H9 (cell line): ENCODE measurements around the gene CCDC192. TPM values are rescaled to one million over a fixed set of nuclear protein-coding genes. Genes with fewer than 3 reads are reported as not detected.

Experiments used
- DNase-seq: peaks from one replicate; pipeline ENCODE4 v3.0.0-alpha.2; 2017
- H2AFZ ChIP-seq: one replicate; pipeline ENCODE4 v1.6.1; 2013; ENCODE audit warnings: mild to moderate bottlenecking, low read length, control low read depth, moderate library complexity
- H2AK5ac ChIP-seq: 2 replicates; pipeline ENCODE4 v1.6.1; 2013; ENCODE audit warnings: low read length, control low read depth, mixed read lengths; ENCODE audit not compliant: insufficient read length
- H2BK120ac ChIP-seq: one replicate; pipeline ENCODE4 v1.6.1; 2013; ENCODE audit warnings: low read depth, mild to moderate bottlenecking, low read length, control low read depth, inconsistent platforms; ENCODE audit not compliant: poor library complexity, severe bottlenecking
- H2BK12ac ChIP-seq: 2 replicates; pipeline ENCODE4 v1.6.1; 2013; ENCODE audit warnings: low read length, control low read depth, mixed read lengths, low read depth; ENCODE audit not compliant: insufficient read length
- H2BK15ac ChIP-seq: 2 replicates; pipeline ENCODE4 v1.6.1; 2013; ENCODE audit warnings: low read depth, low read length, control low read depth
- H2BK20ac ChIP-seq: one replicate; pipeline ENCODE4 v1.6.1; 2013; ENCODE audit warnings: low read depth, mild to moderate bottlenecking, low read length, control low read depth, inconsistent platforms; ENCODE audit not compliant: poor library complexity, severe bottlenecking
- H2BK5ac ChIP-seq: 2 replicates; pipeline ENCODE4 v1.6.1; 2013; ENCODE audit warnings: low read length, control low read depth, mixed read lengths; ENCODE audit not compliant: insufficient read length
- H3K14ac ChIP-seq: 2 replicates; pipeline ENCODE4 v1.6.1; 2013; ENCODE audit warnings: low read length, control low read depth; ENCODE audit not compliant: insufficient read depth
- H3K18ac ChIP-seq: 2 replicates; pipeline ENCODE4 v1.6.1; 2013; ENCODE audit warnings: low read depth, mild to moderate bottlenecking, mixed read lengths, low read length, control low read depth; ENCODE audit not compliant: insufficient read length
- H3K23ac ChIP-seq: 2 replicates; pipeline ENCODE4 v1.6.1; 2013; ENCODE audit warnings: low read length, control low read depth, mixed read lengths, low read depth; ENCODE audit not compliant: insufficient read length
- H3K23me2 ChIP-seq: 2 replicates; pipeline ENCODE4 v1.6.1; 2013; ENCODE audit warnings: low read depth, mild to moderate bottlenecking, mixed read lengths, low read length, control low read depth; ENCODE audit not compliant: insufficient read length, poor library complexity, severe bottlenecking
- H3K27ac ChIP-seq: 2 replicates; pipeline ENCODE4 v1.5.1; 2013; ENCODE audit warnings: low read length, control low read depth, mixed read lengths, low read depth; ENCODE audit not compliant: insufficient read length
- H3K27me3 ChIP-seq: 2 replicates; pipeline ENCODE4 v1.6.1; 2013; ENCODE audit warnings: low read length, control low read depth, inconsistent platforms; ENCODE audit not compliant: insufficient read depth
- H3K4ac ChIP-seq: 2 replicates; pipeline ENCODE4 v1.6.1; 2013; ENCODE audit warnings: low read depth, mild to moderate bottlenecking, control low read depth, inconsistent platforms, low read length, moderate library complexity
- H3K4me1 ChIP-seq: 2 replicates; pipeline ENCODE4 v1.6.1; 2013; ENCODE audit warnings: low read length, control low read depth, inconsistent platforms; ENCODE audit not compliant: insufficient read depth
- H3K4me2 ChIP-seq: 2 replicates; pipeline ENCODE4 v1.6.1; 2013; ENCODE audit warnings: low read length, control low read depth, mixed read lengths; ENCODE audit not compliant: insufficient read length, insufficient read depth
- H3K56ac ChIP-seq: 2 replicates; pipeline ENCODE4 v1.6.1; 2013; ENCODE audit warnings: low read depth, mild to moderate bottlenecking, mixed read lengths, low read length, control low read depth; ENCODE audit not compliant: insufficient read length
- H3K79me1 ChIP-seq: 2 replicates; pipeline ENCODE4 v1.6.1; 2013; ENCODE audit warnings: low read depth, mild to moderate bottlenecking, moderate library complexity, low read length, control low read depth, inconsistent platforms; ENCODE audit not compliant: insufficient read depth, poor library complexity, severe bottlenecking
- H3K79me2 ChIP-seq: 2 replicates; pipeline ENCODE4 v1.6.1; 2013; ENCODE audit warnings: low read length, control low read depth, inconsistent platforms; ENCODE audit not compliant: insufficient read depth
- H3K9ac ChIP-seq: 2 replicates; pipeline ENCODE4 v1.6.1; 2013; ENCODE audit warnings: low read length, control low read depth, mixed read lengths; ENCODE audit not compliant: insufficient read length; ENCODE audit errors: extremely low read depth
- H3K9me3 ChIP-seq: one replicate; pipeline ENCODE4 v1.6.1; 2013; ENCODE audit warnings: low read depth, low read length, inconsistent platforms; ENCODE audit not compliant: control insufficient read depth
- H3T11ph ChIP-seq: one replicate; pipeline ENCODE4 v1.6.1; 2013; ENCODE audit warnings: mild to moderate bottlenecking, low read length, control low read depth, inconsistent platforms
- H4K20me1 ChIP-seq: one replicate; pipeline ENCODE4 v1.6.1; 2013; ENCODE audit not compliant: control insufficient read depth, insufficient read length, insufficient read depth
- H4K5ac ChIP-seq: 2 replicates; pipeline ENCODE4 v1.6.1; 2013; ENCODE audit warnings: low read depth, mild to moderate bottlenecking, mixed read lengths, low read length, control low read depth; ENCODE audit not compliant: insufficient read length
- H4K8ac ChIP-seq: replicated peaks from 2 replicates; pipeline ENCODE4 v1.6.1; 2013; ENCODE audit warnings: low read length, control low read depth, mixed read lengths, low read depth; ENCODE audit not compliant: insufficient read length
- H4K91ac ChIP-seq: 2 replicates; pipeline ENCODE4 v1.6.1; 2013; ENCODE audit warnings: low read depth, mild to moderate bottlenecking, moderate library complexity, mixed read lengths, low read length, control low read depth; ENCODE audit not compliant: insufficient read length
- H3K27ac Mint-ChIP-seq, 3 experiments: 2 replicates in 2 of 3; 3 replicates in 1 of 3; pipeline ENCODE4 v1.8.0; 2020 to 2021; ENCODE audit warnings: mixed read lengths in 3 of 3, mild to moderate bottlenecking in 1 of 3, moderate library complexity in 1 of 3
- H3K27me3 Mint-ChIP-seq: 2 replicates; pipeline ENCODE4 v1.8.0; 2021; ENCODE audit warnings: low read depth, mild to moderate bottlenecking, moderate library complexity, mixed read lengths
- H3K36me3 Mint-ChIP-seq, 3 experiments: 2 replicates in 2 of 3; 3 replicates in 1 of 3; pipeline ENCODE4 v1.8.0; 2020 to 2021; ENCODE audit warnings: low read depth in 3 of 3, mixed read lengths in 3 of 3; ENCODE audit not compliant: insufficient read depth in 1 of 3
- H3K4me1 Mint-ChIP-seq, 2 experiments: 2 replicates each; pipeline ENCODE4 v1.8.0; 2020; ENCODE audit warnings: mixed read lengths in 2 of 2
- H3K4me3 Mint-ChIP-seq, 2 experiments: 2 replicates in 1 of 2; 3 replicates in 1 of 2; pipeline ENCODE4 v1.8.0; 2020 to 2021; ENCODE audit warnings: mild to moderate bottlenecking in 2 of 2, mixed read lengths in 2 of 2, moderate library complexity in 1 of 2
- H3K9me3 Mint-ChIP-seq, 2 experiments: 2 replicates in 1 of 2; 3 replicates in 1 of 2; pipeline ENCODE4 v1.8.0; 2020; ENCODE audit warnings: mild to moderate bottlenecking in 2 of 2, mixed read lengths in 2 of 2, moderate library complexity in 1 of 2
- WGBS: extraction: QIAGEN DNeasy Blood & Tissue Kit; methylation state at CpG from one replicate; pipeline ENCODE4 v1.1.7; 2013; ENCODE audit warnings: missing lambda C conversion rate, low lambda C conversion rate, mixed read lengths; ENCODE audit not compliant: insufficient read length; ENCODE audit errors: extremely low coverage; 5-methylcytosine and 5-hydroxymethylcytosine counted together
- total RNA-seq: library from RNA; stranded (reverse); gene quantifications from 2 replicates; pipeline ENCODE4 v1.2.1, GENCODE V29; 2021
- TF ChIP-seq, protein P1 (sequence below): fragments of 200-600 bp; sonication (generic); conservative IDR thresholded peaks from 3 replicates; pipeline ENCODE4 v1.8.0; 2021; ENCODE audit warnings: antibody characterized with exemption, mild to moderate bottlenecking

Gene CCDC192
- total RNA-seq, 1 experiment from 2014 or later: not detected

DNA sequence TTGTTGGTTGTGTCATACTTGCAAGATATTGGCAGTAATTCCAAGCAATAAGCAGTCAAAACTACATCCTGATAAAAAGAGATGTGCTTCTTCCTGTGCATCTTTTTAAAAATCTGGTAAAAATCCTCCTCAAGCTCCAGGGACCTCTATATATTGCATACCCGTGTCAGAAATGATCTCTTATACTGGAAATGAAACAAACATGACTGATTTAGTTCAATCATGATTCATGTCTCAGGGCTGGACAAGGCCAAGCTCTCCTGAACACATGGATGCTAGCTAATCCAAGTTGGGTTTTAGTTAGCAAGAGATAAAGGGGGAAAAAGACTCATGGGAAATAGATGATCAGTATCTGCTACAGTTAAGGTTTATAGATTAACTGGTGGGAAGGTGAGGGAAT is 69.3 kb downstream of the CCDC192 start:
- Histone ChIP-seq H3K9ac (no peak overlapping the region), H4K5ac (no peak overlapping the region), H2BK15ac (no peak overlapping the region), H4K8ac (no peak overlapping the region), H3K79me2 (no peaks in the 10 kb centered on the region), H3K14ac (no peak overlapping the region), H3T11ph (no peak overlapping the region), H2BK5ac (no peak overlapping the region), H3K23ac (no peak overlapping the region), H2AK5ac (no peak overlapping the region), H3K56ac (no peak overlapping the region), H2BK20ac (no peak overlapping the region), H3K23me2 (no peaks in the 10 kb centered on the region), H2BK120ac (no peak overlapping the region), H3K79me1 (no peaks in the 10 kb centered on the region), H3K9me3 (no peaks in the 10 kb centered on the region), H3K27me3 (no peaks in the 10 kb centered on the region), H3K27ac (no peak overlapping the region), H4K20me1 (no peaks in the 10 kb centered on the region), H3K4ac (no peak overlapping the region), H3K4me1 (no peaks in the 10 kb centered on the region), H3K4me2 (no peak overlapping the region), H4K91ac (no peak overlapping the region), H3K18ac (no peak overlapping the region), H2BK12ac (no peak overlapping the region), H2AFZ (no peak overlapping the region)
- TF ChIP-seq, protein P1, sequence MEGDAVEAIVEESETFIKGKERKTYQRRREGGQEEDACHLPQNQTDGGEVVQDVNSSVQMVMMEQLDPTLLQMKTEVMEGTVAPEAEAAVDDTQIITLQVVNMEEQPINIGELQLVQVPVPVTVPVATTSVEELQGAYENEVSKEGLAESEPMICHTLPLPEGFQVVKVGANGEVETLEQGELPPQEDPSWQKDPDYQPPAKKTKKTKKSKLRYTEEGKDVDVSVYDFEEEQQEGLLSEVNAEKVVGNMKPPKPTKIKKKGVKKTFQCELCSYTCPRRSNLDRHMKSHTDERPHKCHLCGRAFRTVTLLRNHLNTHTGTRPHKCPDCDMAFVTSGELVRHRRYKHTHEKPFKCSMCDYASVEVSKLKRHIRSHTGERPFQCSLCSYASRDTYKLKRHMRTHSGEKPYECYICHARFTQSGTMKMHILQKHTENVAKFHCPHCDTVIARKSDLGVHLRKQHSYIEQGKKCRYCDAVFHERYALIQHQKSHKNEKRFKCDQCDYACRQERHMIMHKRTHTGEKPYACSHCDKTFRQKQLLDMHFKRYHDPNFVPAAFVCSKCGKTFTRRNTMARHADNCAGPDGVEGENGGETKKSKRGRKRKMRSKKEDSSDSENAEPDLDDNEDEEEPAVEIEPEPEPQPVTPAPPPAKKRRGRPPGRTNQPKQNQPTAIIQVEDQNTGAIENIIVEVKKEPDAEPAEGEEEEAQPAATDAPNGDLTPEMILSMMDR: no peak
- peaks cover 0 to 12% (median 0%) of the 10 kb centered on the region in 3 experiments; a peak in 3 of 7 replicates for H3K36me3 Mint-ChIP-seq
- no peak overlapping the region for H3K4me3 Mint-ChIP-seq
- peaks cover 6% of the 10 kb centered on the region in 2 experiments for H3K4me1 Mint-ChIP-seq
- no peak for DNase-seq
- WGBS: no CpG with 5 or more reads among the region's 1 CpG
- H3K27ac Mint-ChIP-seq: no peak overlapping the region; a peak in 2 of 7 replicates
- H3K27me3 Mint-ChIP-seq: no peaks in the 10 kb centered on the region
- H3K9me3 Mint-ChIP-seq: peaks cover 12 to 14% of the 10 kb centered on the region in 2 experiments; a peak in 4 of 5 replicates
